Hematopoietic multipotent progenitor cell (in vitro differentiated cells): ENCODE measurements around the gene CASQ1. TPM values are rescaled to one million over a fixed set of nuclear protein-coding genes. Genes with fewer than 3 reads are reported as not detected.

ENCODE experiments used
- DNase-seq, 3 donors: peaks; one replicate each; pipeline ENCODE4 v3.0.0-alpha.2; 2011 to 2015; ENCODE audit warnings: low read depth in 2 of 3, low spot score in 2 of 3
- total RNA-seq: library from RNA; depleted of rRNA; stranded (reverse); fragments of >200 nt; gene quantifications from one replicate; pipeline ENCODE4 v1.2.3, GENCODE V29; 2012

CASQ1 gene
- not detected for total RNA-seq

DNA sequence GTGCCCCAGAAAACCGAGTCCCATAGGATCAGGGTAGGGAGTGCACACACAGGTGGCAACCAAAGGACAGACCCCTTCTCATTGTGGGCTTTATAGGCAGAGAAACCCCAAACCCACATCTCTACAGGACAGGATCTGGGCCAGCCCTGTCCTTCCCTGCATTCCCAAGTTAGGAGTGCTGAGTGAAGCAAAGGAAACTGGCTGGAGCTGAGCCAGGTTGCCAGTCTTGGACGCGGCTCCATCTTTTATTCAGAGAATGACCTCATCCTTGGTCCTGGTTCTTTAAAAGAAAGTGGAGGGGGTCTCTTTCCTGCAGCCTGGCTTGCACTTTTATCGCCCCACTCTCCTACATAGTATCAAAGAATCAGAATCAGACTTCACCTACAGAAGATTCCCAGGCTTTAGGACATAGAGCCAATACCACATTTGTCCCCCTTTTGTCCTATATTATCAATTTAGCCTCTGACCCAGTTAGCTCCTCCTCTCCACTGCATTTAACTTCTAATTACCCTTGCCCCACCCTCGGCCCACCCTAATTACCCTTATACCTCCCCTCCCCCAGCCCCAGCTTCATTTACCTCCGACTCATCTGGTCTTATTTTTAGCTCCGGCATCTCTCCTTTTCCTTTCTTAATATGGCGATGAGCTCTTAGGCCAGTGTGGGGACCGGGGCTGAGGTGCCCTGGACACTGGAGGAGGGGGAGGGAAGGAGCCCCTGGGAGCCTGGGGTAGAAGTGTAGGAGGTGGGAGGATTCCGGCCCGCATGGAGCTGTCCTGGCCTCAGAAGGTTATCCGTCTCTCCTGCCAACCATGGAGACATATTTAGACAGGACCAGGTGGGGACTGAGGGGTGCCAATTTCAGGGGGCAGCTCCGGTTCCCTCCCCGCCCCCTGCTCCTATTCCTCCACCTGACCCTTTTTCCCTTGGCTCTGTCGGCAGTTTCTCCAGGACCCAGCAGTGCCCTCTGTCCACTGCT is at the start of gene CASQ1:
Gene CASQ1, plus strand, starts transcription at position 927 of the 977 bp plus-strand sequence. CDS start 177 bp downstream, outside the sequence.
- no peak for DNase-seq

DNA sequence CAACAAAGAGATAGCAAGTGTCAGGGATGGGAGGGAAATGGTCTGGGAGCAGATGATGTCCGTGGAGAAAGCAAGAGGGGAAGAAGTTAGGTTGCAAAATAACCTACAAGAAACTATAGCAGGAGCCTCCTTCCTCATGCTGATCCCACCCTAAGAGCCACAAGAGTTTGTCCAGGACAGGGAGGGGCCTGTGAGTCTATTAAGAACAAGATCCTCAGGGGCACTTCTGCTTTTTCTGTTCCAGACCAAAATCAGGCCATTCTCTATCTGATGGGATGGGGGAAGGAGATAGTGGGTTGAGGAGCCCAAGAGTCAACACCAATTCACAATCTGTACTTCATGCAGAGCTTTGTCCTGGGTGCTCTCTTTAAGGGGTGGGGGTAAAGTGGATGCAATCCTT is 46.7 kb upstream of the CASQ1 start:
- DNase-seq = peak in 2 of 3 donors; percentile 26 to 52

DNA sequence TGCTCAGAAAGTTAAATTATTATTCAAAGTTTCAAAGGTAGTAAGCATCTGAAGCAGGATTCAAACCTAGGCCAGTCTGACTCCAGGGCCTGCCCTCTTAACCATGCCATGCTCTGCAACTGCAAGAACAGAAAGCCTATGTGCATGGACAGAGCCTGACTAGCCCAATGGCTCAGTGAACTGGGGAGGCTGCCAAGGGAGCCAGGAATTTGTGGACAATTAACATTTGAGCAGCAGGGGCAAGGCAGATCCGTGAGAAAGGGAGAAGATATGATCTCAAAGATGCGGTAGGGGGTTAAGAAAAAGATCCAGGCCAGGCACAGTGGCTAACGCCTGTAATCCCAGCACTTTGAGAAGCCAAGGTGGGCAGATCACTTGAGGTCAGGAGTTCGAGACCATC is 45.5 kb upstream of the CASQ1 start:
- DNase-seq = no peak

DNA sequence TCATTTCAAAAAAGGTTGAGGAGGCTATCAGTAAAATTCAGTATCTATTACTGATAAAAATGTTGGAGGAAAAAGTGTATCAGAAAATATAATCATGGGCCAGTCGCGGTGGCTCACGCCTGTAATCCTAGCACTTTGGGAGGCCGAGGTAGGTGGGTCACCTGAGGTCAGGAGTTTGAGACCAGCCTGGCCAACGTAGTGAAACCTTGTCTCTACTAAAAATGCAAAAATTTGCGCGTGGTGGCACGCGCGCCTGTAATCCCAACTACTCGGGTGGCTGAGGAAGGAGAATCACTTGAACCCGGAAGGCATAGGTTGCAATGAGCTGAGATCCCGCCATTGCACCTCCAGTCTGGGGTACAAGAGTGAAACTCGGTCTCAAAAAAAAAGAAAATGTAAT is 44.3 kb upstream of the CASQ1 start:
- no peak for DNase-seq

DNA sequence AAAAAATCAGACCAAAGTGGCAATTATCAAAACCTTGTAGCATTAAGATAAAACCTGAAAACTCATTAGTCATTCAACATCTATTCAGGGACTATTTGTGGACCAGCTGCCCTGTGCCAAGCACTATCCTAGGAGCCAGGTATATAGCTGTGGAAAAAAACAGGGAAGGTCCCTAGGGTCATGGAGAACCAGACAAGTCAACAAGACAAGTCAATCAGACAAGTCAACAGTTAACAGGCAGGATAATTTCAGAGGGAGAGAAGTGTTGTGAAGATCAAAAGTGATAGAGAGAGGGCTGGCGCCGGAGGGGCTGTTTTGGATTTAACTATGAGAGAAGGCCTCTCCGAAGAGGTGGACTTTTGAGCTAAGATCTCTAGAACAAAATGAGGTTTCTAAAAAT is 42.3 kb upstream of the CASQ1 start:
- no peak for DNase-seq

DNA sequence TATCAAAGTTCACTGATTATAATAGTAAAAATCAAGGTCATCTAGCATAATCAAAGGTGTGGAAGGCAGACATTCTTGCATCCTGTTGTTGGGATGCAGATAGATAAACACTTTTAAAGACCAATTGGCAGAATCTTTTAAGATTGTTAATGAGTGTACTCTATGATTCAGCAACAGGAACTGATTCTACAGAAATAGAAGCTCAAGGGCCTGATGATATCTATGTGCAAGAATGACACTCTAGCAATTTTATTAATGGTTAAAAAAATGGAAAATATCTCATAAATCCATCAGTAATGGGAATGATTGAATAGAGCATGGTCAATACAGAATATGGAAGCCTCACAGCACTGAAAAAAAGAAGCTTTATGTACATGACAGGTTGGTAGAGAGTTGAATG is 41.1 kb upstream of the CASQ1 start:
- DNase-seq = no peak

DNA sequence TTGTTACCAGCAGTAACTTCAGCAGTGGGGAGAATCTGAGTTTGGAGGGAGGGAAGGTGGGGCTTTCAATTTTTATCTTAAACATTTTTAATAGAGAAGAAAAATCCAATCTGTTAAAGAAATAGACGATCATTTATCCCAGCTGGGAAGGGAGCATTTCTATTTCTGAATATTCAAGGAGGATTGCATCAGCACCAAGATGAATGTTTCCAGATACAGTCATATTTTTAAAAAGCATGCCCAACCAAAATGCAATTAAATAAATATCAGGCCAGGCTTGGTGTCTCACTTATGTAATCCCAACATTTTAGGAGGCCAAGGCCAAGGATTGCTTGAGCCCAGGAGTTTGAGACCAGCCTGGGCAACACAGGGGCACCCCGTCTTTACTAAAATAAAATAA is 40.7 kb upstream of the CASQ1 start:
- DNase-seq = no peak

DNA sequence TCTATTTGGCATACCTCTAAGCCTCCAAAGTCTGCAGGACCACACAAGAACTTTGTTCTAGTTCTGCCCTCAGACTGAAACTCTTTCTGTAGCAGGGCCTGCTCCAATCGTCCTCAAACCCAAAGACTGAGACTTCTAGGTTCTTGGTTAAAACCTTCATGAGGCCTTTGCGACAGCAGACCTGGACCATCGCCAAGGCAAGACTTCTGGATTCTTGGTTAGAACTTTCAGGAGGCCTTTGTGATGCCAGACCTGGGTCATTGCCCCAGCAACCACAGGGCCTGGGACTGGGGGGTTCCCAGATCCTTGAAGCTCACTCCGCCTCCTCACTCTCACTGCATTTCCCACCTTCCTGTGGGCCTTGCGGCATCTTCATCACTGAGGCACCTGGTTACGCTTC is 39.1 kb upstream of the CASQ1 start, which contains the start of gene ATP1A4:
Gene ATP1A4, plus strand, starts transcription at position 301 of the 400 bp plus-strand sequence. CDS start 438 bp downstream, outside the sequence.
- DNase-seq = no peak

DNA sequence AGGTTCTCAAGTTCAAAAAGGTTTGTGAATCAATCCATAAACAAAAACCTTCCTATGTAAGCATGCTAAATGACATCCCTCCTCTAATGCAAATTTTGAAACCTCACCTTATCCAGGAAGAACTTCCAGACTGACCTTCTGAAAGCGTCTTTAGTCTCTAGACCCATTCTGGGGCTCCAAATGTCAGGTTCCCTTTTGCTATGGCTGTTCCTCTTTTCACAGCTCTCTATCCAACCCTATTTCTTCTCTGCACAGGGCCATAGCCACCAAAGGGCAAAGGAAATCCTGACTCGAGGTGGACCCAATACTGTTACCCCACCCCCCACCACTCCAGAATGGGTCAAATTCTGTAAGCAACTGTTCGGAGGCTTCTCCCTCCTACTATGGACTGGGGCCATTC is 35.6 kb upstream of the CASQ1 start:
- DNase-seq = no peak

DNA sequence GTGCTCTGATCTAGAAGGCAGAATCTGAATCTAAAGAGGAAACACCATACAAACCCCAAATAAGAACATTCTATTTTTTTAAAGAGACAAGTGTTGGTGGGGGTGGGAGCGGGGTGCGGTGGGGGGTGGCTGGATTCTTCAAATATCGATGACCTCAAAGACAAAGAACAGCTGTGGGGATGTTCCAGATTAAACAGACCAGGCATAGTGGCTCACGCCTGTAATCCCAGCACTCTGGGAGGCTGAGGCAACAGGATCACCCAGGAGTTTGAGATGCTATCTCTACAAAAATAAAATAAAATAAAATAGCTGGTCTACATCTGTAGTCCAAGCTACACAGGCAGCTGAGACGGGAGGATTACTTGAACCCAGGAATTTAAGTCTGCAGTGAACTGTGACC is 34.0 kb upstream of the CASQ1 start:
- DNase-seq = no peak

DNA sequence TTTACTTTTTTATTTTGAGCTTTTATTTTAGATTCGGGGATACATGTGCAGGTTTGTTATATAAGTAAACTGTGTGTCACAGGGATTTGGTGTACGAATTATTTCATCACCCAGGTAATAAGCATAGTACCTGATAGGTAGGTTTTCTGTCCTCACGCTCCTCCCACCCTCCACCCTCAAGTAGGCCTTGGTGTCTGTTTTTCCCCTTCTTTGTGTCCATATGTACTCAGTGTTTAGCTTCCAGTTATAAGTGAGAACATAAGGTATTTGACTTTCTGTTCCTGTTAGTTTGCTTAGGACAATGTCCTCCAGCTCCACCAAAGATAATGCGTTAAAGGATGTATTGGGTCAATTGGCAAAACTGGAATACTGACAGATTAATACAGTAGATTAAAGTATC is 33.2 kb upstream of the CASQ1 start:
- DNase-seq = no peak

DNA sequence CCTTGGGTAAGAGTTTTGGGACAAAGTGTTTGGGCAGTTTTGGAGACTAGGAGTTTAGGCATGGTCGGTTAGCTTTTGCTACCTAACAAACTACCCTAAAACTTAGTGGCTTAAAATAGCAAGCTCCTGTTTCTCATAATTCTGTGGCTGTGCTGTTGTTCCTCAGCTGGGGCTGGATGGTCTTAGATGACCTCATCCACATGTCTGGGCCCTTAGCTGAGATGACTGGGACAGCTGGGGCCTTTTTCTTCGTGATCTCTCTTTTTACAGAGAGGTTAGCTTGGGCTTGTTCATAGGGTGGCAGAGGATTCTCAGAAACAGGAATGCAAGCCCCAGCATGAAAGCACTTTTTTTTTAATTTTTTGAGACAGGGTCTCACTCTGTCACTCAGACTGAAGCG is 32.3 kb upstream of the CASQ1 start:
- DNase-seq = no peak

DNA sequence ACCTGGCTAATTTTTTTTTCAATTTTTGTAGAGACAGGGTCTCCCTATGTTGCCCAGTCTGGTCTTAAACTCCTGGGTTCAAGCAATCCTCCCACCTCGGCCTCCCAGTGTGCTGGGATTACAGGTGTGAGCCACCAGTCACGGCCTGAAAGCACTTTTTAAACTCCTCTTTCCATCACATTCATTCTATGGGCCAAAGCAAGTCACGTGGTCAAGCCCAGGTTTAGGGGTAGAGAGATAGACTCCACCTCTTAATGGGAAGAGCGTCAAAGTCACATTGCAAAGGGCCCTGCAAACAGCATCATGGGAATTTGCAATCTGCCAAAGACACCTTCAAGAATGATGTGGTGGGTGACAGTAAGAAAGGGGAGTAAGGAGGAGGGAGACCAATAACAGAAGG is 31.8 kb upstream of the CASQ1 start:
- DNase-seq = no peak

DNA sequence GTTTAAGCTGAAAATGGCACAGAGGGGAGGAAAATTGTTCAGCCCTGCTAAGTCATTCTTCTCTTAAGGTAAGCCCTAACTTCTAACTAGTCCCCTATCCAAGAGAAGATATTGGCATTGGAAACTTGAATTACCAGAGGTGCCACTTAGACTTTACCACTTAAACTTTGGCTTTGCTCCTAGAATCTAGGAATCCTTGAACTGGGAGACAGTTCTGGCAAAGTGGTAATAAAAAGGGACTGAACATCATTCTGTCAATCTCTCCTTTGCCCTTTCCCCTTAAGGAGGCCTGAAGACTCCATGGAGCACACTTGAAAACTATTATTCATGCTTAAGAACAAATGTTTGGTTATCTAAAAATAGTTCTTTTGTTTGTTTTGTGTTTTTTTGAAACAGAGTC is 30.5 kb upstream of the CASQ1 start:
- DNase-seq = no peak

DNA sequence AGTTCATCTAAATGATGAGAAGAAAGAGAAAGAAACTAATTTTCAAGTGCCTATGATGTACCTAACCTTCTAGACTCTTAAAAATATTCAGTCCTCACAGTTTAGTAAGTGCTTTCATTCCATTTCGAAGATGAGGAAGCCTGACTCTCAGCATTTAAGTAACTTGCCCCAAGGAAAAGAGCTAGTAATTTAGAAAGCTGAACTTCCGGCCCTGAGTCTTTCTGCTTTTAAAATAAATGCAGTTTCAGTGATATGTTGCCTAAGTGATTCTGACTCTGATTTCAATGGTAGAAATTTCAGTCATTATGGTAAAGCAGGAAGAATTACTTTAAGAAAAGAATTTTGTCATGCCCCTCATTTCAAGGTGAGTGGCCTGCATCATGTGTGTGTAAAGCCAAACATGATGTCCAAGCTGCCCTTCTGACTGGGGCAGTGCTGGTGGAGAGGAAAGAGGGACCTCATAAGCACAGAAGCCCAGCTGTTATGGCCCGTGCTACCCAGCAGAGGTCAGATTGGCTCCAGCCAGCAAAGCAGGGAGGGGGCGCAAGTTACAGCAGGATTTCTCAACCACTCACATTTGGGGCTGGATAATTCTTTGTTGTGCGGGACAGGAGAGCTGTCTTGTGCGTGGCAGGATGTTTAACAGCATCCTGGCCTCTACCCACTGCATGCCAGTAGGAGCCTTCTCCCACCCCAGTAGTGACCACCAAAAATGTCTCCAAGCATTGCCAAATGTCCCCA is 28.2 kb upstream of the CASQ1 start:
- peak in 2 of 3 donors; percentile 26 to 31 for DNase-seq

DNA sequence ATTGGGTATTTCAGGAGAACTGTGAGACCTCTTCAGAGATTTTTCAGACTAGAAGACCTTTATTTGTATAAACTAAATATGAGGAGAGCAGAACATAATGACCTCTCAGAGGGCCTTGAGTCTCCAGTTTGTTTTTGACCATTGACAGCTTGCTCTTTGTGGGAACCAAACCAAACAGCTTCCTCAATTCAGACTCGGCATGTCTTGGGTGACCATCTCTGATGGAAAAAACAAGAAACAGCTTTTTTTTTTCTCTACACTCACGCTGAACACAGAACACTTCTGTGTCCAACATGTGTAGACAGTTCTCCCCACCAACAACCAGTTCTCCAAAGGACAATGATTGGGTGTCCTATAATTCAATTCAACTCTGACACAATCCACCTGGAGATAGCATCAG is 27.4 kb upstream of the CASQ1 start:
- no peak for DNase-seq

DNA sequence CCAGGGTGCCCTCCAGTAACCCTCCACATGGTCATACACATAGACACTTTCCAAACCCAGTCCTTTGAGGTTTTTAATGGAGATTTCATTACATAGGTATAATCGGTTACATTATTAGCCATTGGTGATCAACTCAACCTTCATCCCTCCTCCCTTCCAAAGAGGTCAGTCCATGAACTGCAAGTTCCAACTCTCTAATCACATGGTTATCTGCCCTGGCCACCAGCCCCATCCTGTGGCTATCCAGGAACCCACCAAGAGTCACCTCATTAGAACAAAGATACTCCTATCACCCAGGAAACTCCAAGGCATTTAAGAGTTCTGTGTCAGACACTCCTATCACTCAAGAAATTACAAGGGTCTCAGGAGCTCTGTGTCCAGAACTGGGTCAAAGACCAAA is 26.8 kb upstream of the CASQ1 start:
- no peak for DNase-seq

DNA sequence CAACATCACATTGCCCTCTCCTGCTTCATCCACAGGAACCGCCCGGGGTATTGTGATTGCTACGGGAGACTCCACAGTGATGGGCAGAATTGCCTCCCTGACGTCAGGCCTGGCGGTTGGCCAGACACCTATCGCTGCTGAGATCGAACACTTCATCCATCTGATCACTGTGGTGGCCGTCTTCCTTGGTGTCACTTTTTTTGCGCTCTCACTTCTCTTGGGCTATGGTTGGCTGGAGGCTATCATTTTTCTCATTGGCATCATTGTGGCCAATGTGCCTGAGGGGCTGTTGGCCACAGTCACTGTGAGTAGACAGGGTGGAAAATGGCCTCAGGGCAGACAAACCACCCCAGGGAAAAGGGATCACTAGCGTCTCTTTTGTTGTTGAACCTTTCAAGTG is 26.3 kb upstream of the CASQ1 start:
- no peak for DNase-seq

DNA sequence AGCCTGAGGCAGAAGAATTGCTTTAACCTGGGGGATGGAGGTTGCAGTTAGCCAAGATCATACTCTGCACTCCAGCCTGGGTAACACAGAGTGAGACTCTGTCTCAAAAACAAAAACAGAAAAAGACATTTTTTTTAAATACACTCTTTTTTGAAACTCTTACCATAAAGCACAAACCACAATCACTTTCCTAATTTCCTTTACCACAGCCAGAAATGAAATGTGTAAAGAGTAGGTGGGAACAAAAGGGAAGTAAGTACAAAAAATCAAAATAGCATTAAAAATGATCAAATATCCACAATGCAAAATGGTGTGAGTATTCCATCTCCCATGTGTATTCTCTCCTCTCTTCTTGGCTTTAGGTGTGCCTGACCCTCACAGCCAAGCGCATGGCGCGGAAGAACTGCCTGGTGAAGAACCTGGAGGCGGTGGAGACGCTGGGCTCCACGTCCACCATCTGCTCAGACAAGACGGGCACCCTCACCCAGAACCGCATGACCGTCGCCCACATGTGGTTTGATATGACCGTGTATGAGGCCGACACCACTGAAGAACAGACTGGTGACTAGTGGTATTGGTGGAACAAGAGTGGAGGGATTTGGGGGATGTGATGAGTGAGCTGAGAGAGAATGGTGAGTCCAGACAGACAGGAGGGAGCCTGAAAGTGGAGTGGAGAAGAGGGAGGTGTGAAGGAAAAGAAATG is 24.1 kb upstream of the CASQ1 start:
- DNase-seq = peak in 1 of 3 donors; percentile 54

DNA sequence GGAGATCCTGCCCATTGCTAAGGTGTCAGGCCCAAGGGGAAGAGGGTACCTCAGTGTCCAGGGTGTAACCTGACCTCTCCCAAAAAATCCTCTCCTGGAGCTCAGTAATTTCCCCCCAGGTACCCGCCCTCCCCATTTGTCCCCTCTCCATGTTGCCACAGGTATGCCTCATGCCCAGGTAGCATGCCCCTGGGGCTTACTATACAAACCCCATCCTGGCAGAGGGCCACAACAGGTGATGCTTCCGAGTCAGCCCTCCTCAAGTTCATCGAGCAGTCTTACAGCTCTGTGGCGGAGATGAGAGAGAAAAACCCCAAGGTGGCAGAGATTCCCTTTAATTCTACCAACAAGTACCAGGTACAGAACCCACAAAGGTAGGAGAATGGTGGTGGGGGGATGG is 23.3 kb upstream of the CASQ1 start:
- DNase-seq = no peak

DNA sequence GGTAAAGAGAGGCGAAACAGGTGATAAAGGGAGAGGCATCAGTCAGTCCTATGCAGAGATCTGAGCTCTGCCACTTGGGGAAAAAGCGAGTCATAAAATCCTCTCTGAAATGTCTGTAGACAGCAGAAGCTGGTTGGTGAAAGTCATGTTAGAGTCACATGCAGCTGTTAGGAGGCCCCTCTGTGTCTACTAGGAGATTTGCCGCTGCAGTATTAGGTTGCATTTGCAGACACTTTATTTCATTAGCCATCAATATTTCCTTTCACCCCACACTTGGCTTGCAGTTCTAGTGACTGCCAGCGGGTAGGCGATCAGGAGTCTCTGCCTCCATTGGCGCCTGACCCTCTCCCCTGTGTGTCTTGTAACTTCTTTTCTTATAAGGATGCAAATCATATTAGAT is 22.8 kb upstream of the CASQ1 start:
- peak in 2 of 3 donors; percentile 8 to 39 for DNase-seq
